PC-9 (cell line): ENCODE data around the gene PHLDA2. TPM values are rescaled to one million over a fixed set of nuclear protein-coding genes. Genes with fewer than 3 reads are reported as not detected.

Source experiments
- BruUV-seq: library from RNA; stranded (reverse); fragments of 400-500 nt; replicated peaks from 2 replicates; lab custom pipeline; 2021; lab: Mats Ljungman, UMichigan
- CTCF ChIA-PET: fragments of 300-600 bp; sonication (Branson Sonifier 250); formaldehyde crosslinking; loops from one replicate; lab custom pipeline; 2022; ENCODE audit warnings: antibody characterized with exemption; lab: Charles Lee
- POLR2A ChIA-PET: fragments of 300-600 bp; sonication (Branson Sonifier 250); formaldehyde crosslinking; loops from one replicate; lab custom pipeline; 2022; ENCODE audit warnings: antibody characterized with exemption; ENCODE audit not compliant: unreplicated experiment; lab: Charles Lee
- DNase-seq, 2 experiments: peaks; one replicate each; pipeline versions ENCODE4 v3.0.0 to v3.0.0-alpha.2; 2015 to 2022; ENCODE audit warnings: mixed read lengths in 1 of 2
- H2AFZ ChIP-seq: fragments of 200-600 bp; sonication (generic); 2 replicates; pipeline ENCODE4 v1.8.1; 2017; ENCODE audit warnings: antibody characterized with exemption
- H3F3A ChIP-seq: fragments of 200-600 bp; sonication (generic); 2 replicates; pipeline ENCODE4 v1.8.1; 2017; ENCODE audit warnings: antibody characterized with exemption, mild to moderate bottlenecking, low read depth; ENCODE audit not compliant: insufficient read depth
- H3K27ac ChIP-seq: fragments of 200-600 bp; sonication (generic); 2 replicates; pipeline ENCODE4 v1.6.1; 2016; ENCODE audit warnings: mixed run types
- H3K27me3 ChIP-seq: fragments of 200-600 bp; sonication (generic); 2 replicates; pipeline ENCODE4 v1.6.1; 2016; ENCODE audit warnings: low read depth, mixed run types; ENCODE audit not compliant: insufficient read depth
- H3K36me3 ChIP-seq: fragments of 200-600 bp; sonication (generic); 2 replicates; pipeline ENCODE4 v1.6.1; 2016; ENCODE audit warnings: low read depth, mixed run types
- H3K4me1 ChIP-seq: fragments of 200-600 bp; sonication (generic); replicated peaks from 2 replicates; pipeline ENCODE4 v1.6.1; 2016; ENCODE audit warnings: mixed run types; ENCODE audit not compliant: insufficient read depth
- H3K4me2 ChIP-seq: fragments of 200-600 bp; sonication (generic); 2 replicates; pipeline ENCODE4 v1.6.1; 2017; ENCODE audit warnings: mixed run types
- H3K4me3 ChIP-seq: fragments of 200-600 bp; sonication (generic); 2 replicates; pipeline ENCODE4 v1.6.1; 2016; ENCODE audit warnings: mixed run types
- H3K79me2 ChIP-seq: fragments of 200-600 bp; sonication (generic); 2 replicates; pipeline ENCODE4 v1.6.1; 2017; ENCODE audit warnings: low read depth, mixed run types
- H3K9me2 ChIP-seq: fragments of 200-600 bp; sonication (generic); 2 replicates; pipeline ENCODE4 v1.8.1; 2017; ENCODE audit warnings: mild to moderate bottlenecking; ENCODE audit not compliant: insufficient read depth
- H3K9me3 ChIP-seq: fragments of 200-600 bp; sonication (generic); 2 replicates; pipeline ENCODE4 v1.8.1; 2016; ENCODE audit warnings: low read depth; ENCODE audit not compliant: insufficient read depth
- H4K20me1 ChIP-seq: fragments of 200-600 bp; sonication (generic); 2 replicates; pipeline ENCODE4 v1.8.1; 2017; ENCODE audit not compliant: insufficient read depth
- CTCF ChIP-seq: fragments of 200-600 bp; sonication (generic); conservative IDR thresholded peaks from 2 replicates; pipeline ENCODE4 v1.6.1; 2017; ENCODE audit warnings: mixed run types, antibody characterized with exemption, mild to moderate bottlenecking, moderate library complexity
- EZH2 ChIP-seq: fragments of 200-600 bp; sonication (generic); IDR thresholded peaks from 2 replicates; pipeline ENCODE4 v1.8.0; 2017; ENCODE audit warnings: antibody characterized with exemption, low read depth
- intact Hi-C: fragments of 100-400 bp; cut with micrococcal nuclease; formaldehyde crosslinking; loops from one replicate; pipeline ENCODE4 v1.10.0; 2022; ENCODE audit not compliant: unreplicated experiment
- total RNA-seq: library from RNA; stranded (reverse); gene quantifications from 2 replicates; pipeline ENCODE4 v1.2.3, GENCODE V29; 2021

The PHLDA2 gene
- total RNA-seq, 1 experiment from 2014 or later, result 14.1 TPM

- ChIA-PET POLR2A (no interaction called here), CTCF (no interaction called here)
- Histone ChIP-seq H3K9me3 (no peaks in the 10 kb centered on the region), H3K4me1 (peaks cover 12% of the 10 kb centered on the region), H4K20me1 (no peaks in the 10 kb centered on the region), H3K27ac (no peak overlapping the region), H3K36me3 (no peaks in the 10 kb centered on the region), H3K9me2 (no peaks in the 10 kb centered on the region), H3F3A (peaks cover 5% of the 10 kb centered on the region; the same call in 1 of the 2 replicates), H3K79me2 (no peaks in the 10 kb centered on the region), H3K4me3 (no peak overlapping the region), H3K27me3 (no peaks in the 10 kb centered on the region), H2AFZ (no peak overlapping the region), H3K4me2 (no peak overlapping the region)
- DNase-seq, result no peak
- intact Hi-C loops, result no loop called here
- TF ChIP-seq CTCF (no peak), EZH2 (no peak)
- no TSS peak for BruUV-seq
Measured at GRCh38 chr11:2917842-2918490, 11.3 kb downstream of the PHLDA2 start.

- Histone ChIP-seq H3K9me2 (no peaks in the 10 kb centered on the region), H3K4me1 (peaks cover 19% of the 10 kb centered on the region), H2AFZ (no peak overlapping the region), H3K79me2 (no peaks in the 10 kb centered on the region), H3K9me3 (no peaks in the 10 kb centered on the region), H3K4me3 (no peak overlapping the region), H3K27ac (no peak overlapping the region), H3K27me3 (no peaks in the 10 kb centered on the region), H3F3A (peaks cover 10% of the 10 kb centered on the region; the same call in 1 of the 2 replicates), H3K36me3 (no peaks in the 10 kb centered on the region), H4K20me1 (no peaks in the 10 kb centered on the region), H3K4me2 (no peak overlapping the region)
- BruUV-seq, result no TSS peak
- no peak for DNase-seq
- no peak for TF ChIP-seq CTCF
- no peak for TF ChIP-seq EZH2
- ChIA-PET POLR2A (interaction anchor here (0.6 kb wide), 1 partner anchor 495 kb away, joined by 3 read pairs; no protein-coding TSS in a partner anchor), CTCF (no interaction called here)
- intact Hi-C loops, result no loop called here
Measured at GRCh38 chr11:2916892-2917645, 12.2 kb downstream of the PHLDA2 start.

- DNase-seq, result no peak
- Histone ChIP-seq H3K4me2 (no peak overlapping the region), H3K79me2 (no peaks in the 10 kb centered on the region), H3K4me3 (no peak overlapping the region), H3K36me3 (no peaks in the 10 kb centered on the region), H3K27ac (no peak overlapping the region), H3F3A (peaks cover 17% of the 10 kb centered on the region; the same call in 1 of the 2 replicates), H3K9me3 (no peaks in the 10 kb centered on the region), H4K20me1 (no peaks in the 10 kb centered on the region), H3K9me2 (no peaks in the 10 kb centered on the region), H3K4me1 (peaks cover 27% of the 10 kb centered on the region), H2AFZ (no peak overlapping the region), H3K27me3 (no peaks in the 10 kb centered on the region)
- TF ChIP-seq CTCF, result no peak
- no peak for TF ChIP-seq EZH2
- CTCF ChIA-PET, result no interaction called here
- intact Hi-C loops, result no loop called here
- POLR2A ChIA-PET, result interaction anchor here (0.6 kb wide), 1 partner anchor 494 kb away, joined by 3 read pairs; no protein-coding TSS in a partner anchor
- BruUV-seq, result no TSS peak
Measured at GRCh38 chr11:2916114-2916891, 12.9 kb downstream of the PHLDA2 start.
